Aorta (tissue), 5 donors: ENCODE results near the gene ZBED5. TPM values are rescaled to one million over a fixed set of nuclear protein-coding genes. Genes with fewer than 3 reads are reported as not detected.
A peak's percentile ranks its signal among the peaks of the same experiment; 100 is the strongest.
"Not testable (repeated sequence)": the region's sequence is repeated elsewhere in the genome, so short reads cannot be mapped to it uniquely, and the experiment has no call there.

ENCODE experiments used
- ATAC-seq: fragments of 200-7000 bp; cut with Tn5 transposase; one replicate; pipeline ENCODE4 v1.9.1; 2022; ENCODE audit warnings: moderate library complexity; ENCODE audit not compliant: low FRiP score
- DNase-seq, 2 donors: peaks; one replicate each; pipeline ENCODE4 v3.0.0-alpha.2; 2020
- H3K27ac ChIP-seq, 2 donors: one replicate each; pipeline ENCODE4 v1.5.1; 2013; ENCODE audit warnings: low read length in 2 of 2, mild to moderate bottlenecking in 2 of 2, moderate library complexity in 2 of 2, control low read depth in 1 of 2, inconsistent platforms in 1 of 2, low read depth in 1 of 2
- H3K27me3 ChIP-seq, 2 donors: one replicate each; pipeline ENCODE4 v1.6.1; 2013; ENCODE audit warnings: control low read depth in 1 of 2, low read length in 1 of 2, mild to moderate bottlenecking in 1 of 2, moderate library complexity in 1 of 2; ENCODE audit not compliant: insufficient read depth in 2 of 2, control insufficient read depth in 1 of 2
- H3K36me3 ChIP-seq, 2 donors: one replicate each; pipeline ENCODE4 v1.6.1; 2013; ENCODE audit warnings: control low read depth in 1 of 2, low read length in 1 of 2, mild to moderate bottlenecking in 1 of 2; ENCODE audit not compliant: insufficient read depth in 2 of 2, control insufficient read depth in 1 of 2
- H3K4me1 ChIP-seq, 2 donors: one replicate each; pipeline ENCODE4 v1.6.1; 2013; ENCODE audit warnings: low read length in 2 of 2, control low read depth in 1 of 2, mild to moderate bottlenecking in 1 of 2, moderate library complexity in 1 of 2; ENCODE audit not compliant: insufficient read depth in 2 of 2, control insufficient read depth in 1 of 2
- H3K4me3 ChIP-seq, 2 donors: one replicate each; pipeline ENCODE4 v1.5.1; 2013; ENCODE audit warnings: low read length in 2 of 2, control low read depth in 1 of 2, mild to moderate bottlenecking in 1 of 2
- H3K9me3 ChIP-seq: one replicate; pipeline ENCODE4 v1.6.1; 2013; ENCODE audit warnings: mild to moderate bottlenecking, low read length; ENCODE audit not compliant: control insufficient read depth
- WGBS, 2 donors: extraction: QIAGEN DNeasy Blood & Tissue Kit; methylation state at CpG; one replicate each; pipeline ENCODE4 v1.1.7; 2013; 5-methylcytosine and 5-hydroxymethylcytosine counted together
- intact Hi-C, 2 donors: fragments of 100-400 bp; cut with DNase I; formaldehyde crosslinking; loops; one replicate each; pipeline versions ENCODE4 v1.14.2 to v1.15.0; 2022
- polyA plus RNA-seq, 2 donors: library from polyadenylated mRNA; stranded (reverse); fragments of 200-250 nt; gene quantifications; one replicate each; pipeline ENCODE4 v1.2.3, GENCODE V29; 2013
- total RNA-seq, 2 donors: library from RNA; stranded (reverse); fragmentation: NEBNext Ultra II Directional; extraction: Animal tissue kit (Norgen Biotek cat#: 25700); gene quantifications; one replicate each; pipeline ENCODE4 v1.2.1, GENCODE V29; 2021
- donor health status: healthy with polysubstance abuse.
- donor health status: Bipolar disorder and iron deficiency.
- donor health status: DM: no; HTN: no; CAD: no.
- donor health status: DM: no; HTN: no; CAD: no.
- donor health status: DM: yes; HTN: yes; CAD: no.

The ZBED5 gene
- total and polyA plus RNA-seq, 4 donors, result 16.5 to 63.8 (median 53.6) TPM

GRCh38 chr11:10886652-10887250 is 28.9 kb upstream of the ZBED5 start:
- no peak overlapping the region for H3K4me3 ChIP-seq
- H3K36me3 ChIP-seq, result no peaks in the 10 kb centered on the region
- H3K27ac ChIP-seq, result peak overlapping the region in 1 of 2 donors; percentile 28
- 57 to 64% methylated on average over 3 of the region's 3 CpGs for WGBS, 2 donors
- H3K4me1 ChIP-seq, result no peaks in the 10 kb centered on the region
- ATAC-seq (no peak), DNase-seq (no peak)
- intact Hi-C loops, result no loop called here
- H3K9me3 ChIP-seq, result no peaks in the 10 kb centered on the region
- H3K27me3 ChIP-seq, result no peaks in the 10 kb centered on the region

DNA sequence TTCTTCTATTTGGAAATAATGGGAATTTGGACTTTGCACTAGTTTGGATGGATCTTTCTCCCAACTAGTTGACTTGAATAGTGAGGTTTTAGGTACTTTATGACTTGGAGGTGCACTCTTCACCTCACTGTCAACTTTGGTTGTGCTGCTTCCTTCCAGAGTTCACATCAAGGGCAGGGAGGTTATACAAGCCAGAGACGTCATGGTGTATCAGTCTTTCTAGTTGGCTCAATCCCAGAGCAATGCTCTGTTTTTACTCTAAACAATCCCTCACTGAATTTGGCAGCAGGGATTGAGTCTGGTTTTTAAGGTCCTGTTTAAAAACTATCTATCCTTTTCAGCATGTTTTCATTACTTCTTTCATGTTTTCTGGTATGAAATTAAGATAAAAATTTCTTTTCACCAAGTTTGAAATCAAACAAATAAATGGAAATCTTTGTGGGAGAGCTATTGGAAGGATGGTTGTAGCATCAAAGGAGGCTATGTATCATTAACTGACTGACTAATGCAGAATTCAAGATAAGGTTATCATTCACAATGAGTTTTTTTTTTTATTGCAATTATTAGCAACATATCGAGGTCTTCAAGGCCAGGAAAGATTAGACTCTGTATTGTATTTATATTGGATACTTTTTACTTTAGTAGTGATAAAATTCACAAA is 28.0 kb upstream of the ZBED5 start:
- Histone ChIP-seq H3K27ac (peak overlapping the region in 1 of 2 donors; percentile 12), H3K9me3 (no peaks in the 10 kb centered on the region), H3K27me3 (no peaks in the 10 kb centered on the region), H3K4me1 (no peaks in the 10 kb centered on the region), H3K36me3 (no peaks in the 10 kb centered on the region), H3K4me3 (no peak overlapping the region)
- intact Hi-C loops, result no loop called here
- WGBS, 2 donors, result 2 to 5% methylated on average over 2 of the region's 2 CpGs
- ATAC-seq, result no peak
- no peak for DNase-seq

GRCh38 chr11:10884292-10884691 is 26.4 kb upstream of the ZBED5 start:
- H3K9me3 ChIP-seq, intact Hi-C loops, ATAC-seq, DNase-seq, H3K4me3 ChIP-seq, H3K27me3 ChIP-seq, H3K27ac ChIP-seq, H3K36me3 ChIP-seq, H3K4me1 ChIP-seq: not testable (repeated sequence)
- WGBS, 2 donors, result 97 to 98% methylated on average over 4 of the region's 4 CpGs

GRCh38 chr11:10881892-10882291 is 24.0 kb upstream of the ZBED5 start:
- H3K9me3 ChIP-seq, result no peaks in the 10 kb centered on the region
- no peaks in the 10 kb centered on the region for H3K36me3 ChIP-seq
- no peak overlapping the region for H3K4me3 ChIP-seq
- peaks cover 0 to 2% of the 10 kb centered on the region in 2 donors for H3K4me1 ChIP-seq
- no peaks in the 10 kb centered on the region for H3K27me3 ChIP-seq
- DNase-seq, result no peak
- H3K27ac ChIP-seq, result no peak overlapping the region
- WGBS, 2 donors, result 88 to 92% methylated on average over 3 of the region's 3 CpGs
- intact Hi-C loops, result no loop called here
- ATAC-seq, result no peak

DNA sequence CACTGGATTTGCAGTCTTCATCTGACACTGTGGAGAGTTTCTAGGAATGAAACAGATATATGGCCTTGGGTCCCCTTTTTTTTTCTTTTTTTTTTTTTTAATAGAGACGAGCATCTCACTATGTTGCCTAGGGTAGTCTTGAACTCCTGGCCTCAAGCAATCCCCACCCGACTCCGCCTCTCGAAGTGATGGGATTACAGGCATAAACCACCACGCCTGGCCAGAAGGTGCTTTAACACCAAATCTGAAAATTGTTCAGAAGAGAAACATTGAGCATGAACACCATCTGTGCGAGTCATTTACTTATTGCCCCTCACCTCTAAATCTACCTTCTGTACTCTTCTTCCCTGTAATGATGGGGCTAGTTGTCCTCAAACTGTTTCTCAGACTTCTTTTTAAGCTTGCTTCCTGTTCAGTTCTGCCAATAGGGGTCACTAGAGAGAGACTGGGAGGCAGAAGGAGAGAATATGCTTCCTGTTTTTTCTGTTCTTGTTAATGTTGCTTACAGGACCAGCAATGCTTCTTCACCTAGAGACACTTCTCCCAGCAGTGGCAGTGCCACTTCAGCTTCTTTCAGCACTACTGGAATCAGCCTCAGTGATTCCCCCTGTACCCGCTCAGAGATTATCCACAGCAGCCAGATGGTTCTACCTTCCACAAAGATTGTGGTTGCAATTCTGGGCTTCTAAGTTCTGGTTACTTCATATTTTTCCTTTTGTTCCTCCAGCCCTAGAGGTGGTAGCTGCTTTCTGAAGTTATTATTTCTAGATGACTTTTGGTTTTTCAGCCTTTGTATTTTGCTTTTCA is 20.8 kb upstream of the ZBED5 start:
- Histone ChIP-seq H3K36me3 (no peaks in the 10 kb centered on the region), H3K27ac (no peak overlapping the region), H3K9me3 (no peaks in the 10 kb centered on the region), H3K4me1 (peaks cover 0 to 2% of the 10 kb centered on the region in 2 donors), H3K27me3 (no peaks in the 10 kb centered on the region), H3K4me3 (no peak overlapping the region)
- 93 to 95% methylated on average over 7 of the region's 7 CpGs for WGBS, 2 donors
- intact Hi-C loops, result no loop called here
- ATAC-seq (no peak), DNase-seq (no peak)

DNA sequence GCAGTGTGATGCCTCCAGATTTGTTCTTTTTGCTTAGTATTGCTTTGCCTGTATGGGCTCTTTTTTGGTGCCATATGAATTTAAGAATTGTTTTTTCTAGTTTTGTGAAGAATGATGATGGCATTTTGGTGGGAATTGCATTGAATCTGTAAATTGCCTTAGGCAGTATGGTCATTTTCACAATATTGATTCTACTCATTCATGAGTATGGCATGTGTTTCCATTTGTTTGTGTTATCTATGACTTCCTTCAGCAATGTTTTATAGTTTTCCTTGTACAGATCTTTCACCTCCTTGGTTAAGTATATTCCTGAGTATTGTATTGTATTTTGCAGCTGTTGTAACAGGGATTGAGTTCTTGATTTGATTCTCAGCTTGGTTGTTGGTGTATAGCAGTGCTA is 18.3 kb upstream of the ZBED5 start:
- H3K27ac ChIP-seq, result no peak overlapping the region
- DNase-seq (no peak), ATAC-seq (no peak)
- peaks cover 0 to 2% of the 10 kb centered on the region in 2 donors for H3K4me1 ChIP-seq
- intact Hi-C loops, result no loop called here
- no peak overlapping the region for H3K4me3 ChIP-seq
- no peaks in the 10 kb centered on the region for H3K36me3 ChIP-seq
- H3K9me3 ChIP-seq, result peaks cover 1% of the 10 kb centered on the region
- H3K27me3 ChIP-seq, result no peaks in the 10 kb centered on the region

DNA sequence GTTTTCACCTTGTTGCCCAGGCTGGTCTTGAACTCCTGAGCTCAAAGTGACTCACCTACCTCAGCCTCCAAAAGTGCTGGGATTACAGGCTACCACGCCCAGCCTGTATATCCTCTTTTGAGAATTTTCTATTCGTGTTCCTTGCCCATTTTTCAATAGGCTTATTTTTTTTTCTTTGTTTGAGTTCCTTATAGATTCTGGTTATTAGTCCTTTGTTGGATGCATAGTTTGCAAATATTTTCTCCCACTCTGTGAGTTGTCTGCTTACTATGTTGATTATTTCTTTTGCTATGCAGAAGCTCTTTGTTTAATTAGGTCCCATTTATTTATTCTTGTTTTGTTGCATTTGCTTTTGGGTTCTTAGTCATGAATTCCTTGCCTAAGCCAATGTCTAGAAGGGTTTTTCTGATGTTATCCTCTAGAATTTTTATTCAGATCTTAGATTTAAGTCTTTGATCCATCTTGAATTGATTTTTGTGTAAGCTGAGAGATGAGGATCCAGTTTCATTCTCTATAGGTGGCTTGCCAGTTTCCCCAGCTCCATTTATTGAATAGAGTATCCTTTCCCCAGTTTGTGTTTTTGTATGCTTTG is 17.7 kb upstream of the ZBED5 start:
- Histone ChIP-seq H3K36me3 (no peaks in the 10 kb centered on the region), H3K4me1 (peaks cover 0 to 2% of the 10 kb centered on the region in 2 donors), H3K9me3 (peaks cover 1% of the 10 kb centered on the region), H3K4me3 (no peak overlapping the region), H3K27ac (no peak overlapping the region), H3K27me3 (no peaks in the 10 kb centered on the region)
- WGBS, 2 donors, result 95 to 99% methylated on average over 2 of the region's 2 CpGs
- ATAC-seq (no peak), DNase-seq (no peak)
- intact Hi-C loops, result no loop called here

DNA sequence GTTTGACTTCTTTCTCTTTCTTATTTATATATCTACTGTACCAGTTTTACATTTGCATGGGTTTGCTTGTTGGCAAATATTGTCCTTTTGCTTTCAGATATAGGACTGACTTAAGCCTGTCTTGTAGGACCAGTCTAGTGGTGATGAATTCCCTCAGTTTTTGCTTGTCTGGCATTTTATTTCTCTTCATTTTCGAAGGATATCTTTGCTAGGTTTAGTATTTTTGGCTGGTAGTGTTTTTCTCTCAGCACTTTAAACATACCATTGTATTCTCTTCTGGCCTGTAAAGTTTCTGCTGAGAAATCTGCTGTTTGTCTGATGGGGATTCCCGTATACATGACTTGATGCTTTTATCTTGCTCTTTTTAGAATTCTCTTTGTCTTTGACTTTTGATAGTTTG is 14.2 kb upstream of the ZBED5 start:
- Histone ChIP-seq H3K27me3 (no peaks in the 10 kb centered on the region), H3K36me3 (no peaks in the 10 kb centered on the region), H3K27ac (no peak overlapping the region), H3K4me1 (no peaks in the 10 kb centered on the region), H3K9me3 (peaks cover 1% of the 10 kb centered on the region), H3K4me3 (no peak overlapping the region)
- 94% methylated on average over 2 of the region's 2 CpGs for WGBS, 2 donors
- intact Hi-C loops, result no loop called here
- no peak for DNase-seq
- no peak for ATAC-seq
